Upper lobe of left lung (tissue), 4 donors: ENCODE data around the gene DHRS12.
A peak's percentile ranks its signal among the peaks of the same experiment; 100 is the strongest.

ENCODE experiments used
- POLR2AphosphoS5 ChIP-seq, 2 donors: sonication (generic); formaldehyde crosslinking; IDR thresholded peaks; one replicate each; pipeline ENCODE4 v1.5.1; 2017; ENCODE audit warnings: antibody characterized with exemption in 2 of 2
- TF ChIP-seq, protein P1 (sequence below), 6 experiments: fragments of 450-650 bp in 4 of 6; fragments of 200-600 bp in 2 of 6; sonication (generic) in 2 of 6; IDR thresholded peaks; one replicate each; pipeline ENCODE4 v1.5.1; 2016 to 2019; ENCODE audit warnings: antibody characterized with exemption in 6 of 6

- TF ChIP-seq POLR2AphosphoS5 (IDR thresholded peaks at IDR 0.05) = peak in 1 of 2 donors; percentile 33
- TF ChIP-seq, protein P1, sequence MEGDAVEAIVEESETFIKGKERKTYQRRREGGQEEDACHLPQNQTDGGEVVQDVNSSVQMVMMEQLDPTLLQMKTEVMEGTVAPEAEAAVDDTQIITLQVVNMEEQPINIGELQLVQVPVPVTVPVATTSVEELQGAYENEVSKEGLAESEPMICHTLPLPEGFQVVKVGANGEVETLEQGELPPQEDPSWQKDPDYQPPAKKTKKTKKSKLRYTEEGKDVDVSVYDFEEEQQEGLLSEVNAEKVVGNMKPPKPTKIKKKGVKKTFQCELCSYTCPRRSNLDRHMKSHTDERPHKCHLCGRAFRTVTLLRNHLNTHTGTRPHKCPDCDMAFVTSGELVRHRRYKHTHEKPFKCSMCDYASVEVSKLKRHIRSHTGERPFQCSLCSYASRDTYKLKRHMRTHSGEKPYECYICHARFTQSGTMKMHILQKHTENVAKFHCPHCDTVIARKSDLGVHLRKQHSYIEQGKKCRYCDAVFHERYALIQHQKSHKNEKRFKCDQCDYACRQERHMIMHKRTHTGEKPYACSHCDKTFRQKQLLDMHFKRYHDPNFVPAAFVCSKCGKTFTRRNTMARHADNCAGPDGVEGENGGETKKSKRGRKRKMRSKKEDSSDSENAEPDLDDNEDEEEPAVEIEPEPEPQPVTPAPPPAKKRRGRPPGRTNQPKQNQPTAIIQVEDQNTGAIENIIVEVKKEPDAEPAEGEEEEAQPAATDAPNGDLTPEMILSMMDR (IDR thresholded peaks at IDR 0.05) = no peak
These were observed 8.0 kb upstream of the DHRS12 start for GRCh38 chr13:51811920-51812451.
